HUES64 (cell line): ENCODE measurements around the gene DNAH9.

Experiments
- H3K27ac ChIP-seq: 2 replicates; pipeline ENCODE4 v1.7.0; 2013; ENCODE audit warnings: low read depth, low read length, inconsistent platforms
- H3K27me3 ChIP-seq: 2 replicates; pipeline ENCODE4 v1.6.1; 2013; ENCODE audit warnings: mild to moderate bottlenecking, low read length; ENCODE audit not compliant: insufficient read depth
- H3K36me3 ChIP-seq: 2 replicates; pipeline ENCODE4 v1.6.1; 2013; ENCODE audit warnings: mild to moderate bottlenecking, low read length; ENCODE audit not compliant: insufficient read depth
- H3K4me1 ChIP-seq: 2 replicates; pipeline ENCODE4 v1.6.1; 2013; ENCODE audit warnings: mild to moderate bottlenecking, low read length, moderate library complexity; ENCODE audit not compliant: insufficient read depth
- H3K4me3 ChIP-seq: 2 replicates; pipeline ENCODE4 v1.5.1; 2013; ENCODE audit warnings: mild to moderate bottlenecking, low read length, moderate library complexity
- H3K9ac ChIP-seq: 2 replicates; pipeline ENCODE4 v1.6.1; 2013; ENCODE audit warnings: mild to moderate bottlenecking, low read depth, low read length
- H3K9me3 ChIP-seq: 2 replicates; pipeline ENCODE4 v1.6.1; 2013; ENCODE audit warnings: low read depth, low read length; ENCODE audit not compliant: insufficient read depth
- WGBS: fragments of 150-250, 120-280 bp; methylation state at CpG from one replicate; pipeline ENCODE4 v1.1.7; 2013; ENCODE audit warnings: missing lambda C conversion rate; 5-methylcytosine and 5-hydroxymethylcytosine counted together

DNAH9 gene

GRCh38 chr17:11981862-11982261, 383.6 kb downstream of the DNAH9 start:
- peaks cover 49% of the 10 kb centered on the region for H3K36me3 ChIP-seq
- H3K9ac ChIP-seq: no peak overlapping the region
- H3K4me3 ChIP-seq: no peak overlapping the region
- H3K4me1 ChIP-seq: peaks cover 11% of the 10 kb centered on the region
- H3K27ac ChIP-seq: no peak overlapping the region
- H3K9me3 ChIP-seq: no peaks in the 10 kb centered on the region
- no peaks in the 10 kb centered on the region for H3K27me3 ChIP-seq
- WGBS: 71% methylated on average over 3 of the region's 4 CpGs

- Histone ChIP-seq H3K9me3 (no peaks in the 10 kb centered on the region), H3K36me3 (peaks cover 45% of the 10 kb centered on the region), H3K4me3 (no peak overlapping the region), H3K27me3 (no peaks in the 10 kb centered on the region), H3K27ac (no peak overlapping the region), H3K4me1 (peaks cover 21% of the 10 kb centered on the region), H3K9ac (no peak overlapping the region)
- whole genome bisulfite sequencing: 87% methylated on average over 3 of the region's 4 CpGs
These were observed 388.1 kb downstream of the DNAH9 start for GRCh38 chr17:11986179-11986941.

- Histone ChIP-seq H3K4me1 (peaks cover 24% of the 10 kb centered on the region), H3K27ac (no peak overlapping the region), H3K9ac (no peak overlapping the region), H3K9me3 (no peaks in the 10 kb centered on the region), H3K36me3 (peaks cover 44% of the 10 kb centered on the region), H3K27me3 (no peaks in the 10 kb centered on the region), H3K4me3 (no peak overlapping the region)
- WGBS: 53% methylated on average over 4 of the region's 5 CpGs
These were observed 388.7 kb downstream of the DNAH9 start for GRCh38 chr17:11986942-11987329.

GRCh38 chr17:11990363-11990983, 392.2 kb downstream of the DNAH9 start:
- Histone ChIP-seq H3K9me3 (no peaks in the 10 kb centered on the region), H3K27ac (no peak overlapping the region), H3K36me3 (peaks cover 29% of the 10 kb centered on the region), H3K4me1 (peaks cover 22% of the 10 kb centered on the region), H3K27me3 (no peaks in the 10 kb centered on the region), H3K9ac (no peak overlapping the region), H3K4me3 (no peak overlapping the region)
- 85% methylated on average over 7 of the region's 7 CpGs for WGBS

- no peak overlapping the region for H3K4me3 ChIP-seq
- no peaks in the 10 kb centered on the region for H3K27me3 ChIP-seq
- 50% methylated on average over 2 of the region's 4 CpGs for WGBS
- H3K27ac ChIP-seq: no peak overlapping the region
- peaks cover 29% of the 10 kb centered on the region for H3K36me3 ChIP-seq
- H3K9ac ChIP-seq: no peak overlapping the region
- no peaks in the 10 kb centered on the region for H3K9me3 ChIP-seq
- peaks cover 28% of the 10 kb centered on the region for H3K4me1 ChIP-seq
These were observed 393.2 kb downstream of the DNAH9 start for GRCh38 chr17:11991461-11991860.

- peak overlapping the region; percentile 89 for H3K27ac ChIP-seq
- H3K27me3 ChIP-seq: no peaks in the 10 kb centered on the region
- WGBS: 6% methylated on average over 14 of the region's 14 CpGs
- peaks cover 16% of the 10 kb centered on the region for H3K4me1 ChIP-seq
- H3K4me3 ChIP-seq: peak overlapping the region; percentile 91
- H3K9ac ChIP-seq: peak overlapping the region; percentile 83
- peaks cover 11% of the 10 kb centered on the region for H3K36me3 ChIP-seq
- no peaks in the 10 kb centered on the region for H3K9me3 ChIP-seq
These were observed 398.5 kb downstream of the DNAH9 start for GRCh38 chr17:11996722-11997146.

GRCh38 chr17:11997147-11997971, 399.1 kb downstream of the DNAH9 start, which contains the start of gene ZNF18:
Gene ZNF18, minus strand, starts transcription at chr17:11997475. Its CDS starts 4,646 bp downstream, at chr17:11992829.
- Histone ChIP-seq H3K27ac (peak within 1 kb of the TSS; percentile 89), H3K27me3 (no peaks in the 10 kb centered on the region), H3K9ac (peak within 1 kb of the TSS; percentile 83), H3K9me3 (no peaks in the 10 kb centered on the region), H3K36me3 (peaks cover 4% of the 10 kb centered on the region), H3K4me1 (peaks cover 11% of the 10 kb centered on the region; the same call in 1 of the 2 replicates), H3K4me3 (peak within 1 kb of the TSS; percentile 91)
- WGBS: under 1% methylated on average over 74 of the region's 74 CpGs

- H3K9me3 ChIP-seq: no peaks in the 10 kb centered on the region
- no peaks in the 10 kb centered on the region for H3K36me3 ChIP-seq
- no peaks in the 10 kb centered on the region for H3K27me3 ChIP-seq
- H3K27ac ChIP-seq: peak overlapping the region; percentile 68; the same call in 1 of the 2 replicates
- H3K9ac ChIP-seq: peak overlapping the region; percentile 83
- H3K4me3 ChIP-seq: peak overlapping the region; percentile 91
- H3K4me1 ChIP-seq: peaks cover 11% of the 10 kb centered on the region; the same call in 1 of the 2 replicates
- WGBS: 62% methylated on average over 4 of the region's 4 CpGs
These were observed 399.6 kb downstream of the DNAH9 start for GRCh38 chr17:11997972-11998233.

- 96% methylated on average over 5 of the region's 5 CpGs for WGBS
- H3K9ac ChIP-seq: no peak overlapping the region
- peaks cover 11% of the 10 kb centered on the region; the same call in 1 of the 2 replicates for H3K4me1 ChIP-seq
- H3K27me3 ChIP-seq: no peaks in the 10 kb centered on the region
- H3K9me3 ChIP-seq: no peaks in the 10 kb centered on the region
- no peak overlapping the region for H3K27ac ChIP-seq
- H3K4me3 ChIP-seq: no peak overlapping the region
- no peaks in the 10 kb centered on the region for H3K36me3 ChIP-seq
These were observed 401.4 kb downstream of the DNAH9 start for GRCh38 chr17:11999696-12000095.

GRCh38 chr17:12007466-12007865, 409.2 kb downstream of the DNAH9 start:
- no peaks in the 10 kb centered on the region for H3K4me1 ChIP-seq
- no peaks in the 10 kb centered on the region for H3K9me3 ChIP-seq
- no peak overlapping the region for H3K27ac ChIP-seq
- no peak overlapping the region for H3K9ac ChIP-seq
- H3K27me3 ChIP-seq: no peaks in the 10 kb centered on the region
- H3K36me3 ChIP-seq: no peaks in the 10 kb centered on the region
- WGBS: 81% methylated on average over 5 of the region's 5 CpGs
- H3K4me3 ChIP-seq: no peak overlapping the region
